Smooth muscle cell (in vitro differentiated cells): ENCODE measurements around the gene EEFSEC. TPM values are rescaled to one million over a fixed set of nuclear protein-coding genes. Genes with fewer than 3 reads are reported as not detected.

Experiments
- DNase-seq: peaks from one replicate; lab custom pipeline; 2025; ENCODE audit not compliant: unreplicated experiment; lab: John Stamatoyannopoulos, UW
- H2AFZ ChIP-seq: fragments of 200-600 bp; sonication (generic); 2 replicates; pipeline ENCODE4 v1.6.0; 2016; ENCODE audit warnings: antibody characterized with exemption, low read depth, mild to moderate bottlenecking
- H3F3A ChIP-seq: fragments of 200-600 bp; sonication (generic); 2 replicates; pipeline ENCODE4 v1.6.0; 2017; ENCODE audit warnings: antibody characterized with exemption, low read depth
- H3K27ac ChIP-seq: fragments of 200-600 bp; sonication (generic); 2 replicates; pipeline ENCODE4 v1.5.1; 2016; ENCODE audit warnings: low read depth, mild to moderate bottlenecking
- H3K27me3 ChIP-seq: fragments of 200-600 bp; sonication (generic); 2 replicates; pipeline ENCODE4 v1.6.1; 2016; ENCODE audit warnings: low read depth, mild to moderate bottlenecking
- H3K36me3 ChIP-seq: fragments of 200-600 bp; sonication (generic); 2 replicates; pipeline ENCODE4 v1.5.1; 2016; ENCODE audit warnings: low read depth
- H3K4me1 ChIP-seq: fragments of 200-600 bp; sonication (generic); 2 replicates; pipeline ENCODE4 v1.5.1; 2016; ENCODE audit warnings: low read depth
- H3K4me2 ChIP-seq: fragments of 200-600 bp; sonication (generic); 2 replicates; pipeline ENCODE4 v1.6.0; 2016; ENCODE audit warnings: mild to moderate bottlenecking
- H3K4me3 ChIP-seq: fragments of 200-600 bp; sonication (generic); 2 replicates; pipeline ENCODE4 v1.5.1; 2016; ENCODE audit warnings: mild to moderate bottlenecking
- H3K79me2 ChIP-seq: fragments of 200-600 bp; sonication (generic); 2 replicates; pipeline ENCODE4 v1.6.0; 2016; ENCODE audit warnings: low read depth, mild to moderate bottlenecking
- H3K9ac ChIP-seq: fragments of 200-600 bp; sonication (generic); 2 replicates; pipeline ENCODE4 v1.6.0; 2016; ENCODE audit warnings: low read depth
- H3K9me3 ChIP-seq: fragments of 200-600 bp; sonication (generic); replicated peaks from 2 replicates; pipeline ENCODE4 v1.5.1; 2016; ENCODE audit warnings: low read depth
- H4K20me1 ChIP-seq: fragments of 200-600 bp; sonication (generic); 2 replicates; pipeline ENCODE4 v1.6.0; 2016; ENCODE audit warnings: low read depth
- CTCF ChIP-seq: fragments of 200-600 bp; sonication (generic); IDR thresholded peaks from 2 replicates; pipeline ENCODE4 v1.5.1; 2017; ENCODE audit warnings: borderline replicate concordance, mild to moderate bottlenecking, antibody characterized with exemption; ENCODE audit not compliant: insufficient read depth, poor library complexity, severe bottlenecking
- WGBS: methylation state at CpG from one replicate; pipeline ENCODE4 v1.1.7; 2016; ENCODE audit warnings: low lambda C conversion rate; 5-methylcytosine and 5-hydroxymethylcytosine counted together
- polyA plus RNA-seq: library from polyadenylated mRNA; unstranded; fragments of >200 nt; fragmentation: Nextera tagmentation; extraction: Ambion mirVana; gene quantifications from 2 replicates; pipeline ENCODE4 v1.2.1, GENCODE V29; 2016
- total RNA-seq: library from RNA; depleted of rRNA; stranded (reverse); fragments of >200 nt; gene quantifications from 2 replicates; pipeline ENCODE4 v1.2.3, GENCODE V29; 2014

EEFSEC gene
- total and polyA plus RNA-seq, 2 experiments from 2014 or later, result 12.4 to 17.1 TPM

DNA sequence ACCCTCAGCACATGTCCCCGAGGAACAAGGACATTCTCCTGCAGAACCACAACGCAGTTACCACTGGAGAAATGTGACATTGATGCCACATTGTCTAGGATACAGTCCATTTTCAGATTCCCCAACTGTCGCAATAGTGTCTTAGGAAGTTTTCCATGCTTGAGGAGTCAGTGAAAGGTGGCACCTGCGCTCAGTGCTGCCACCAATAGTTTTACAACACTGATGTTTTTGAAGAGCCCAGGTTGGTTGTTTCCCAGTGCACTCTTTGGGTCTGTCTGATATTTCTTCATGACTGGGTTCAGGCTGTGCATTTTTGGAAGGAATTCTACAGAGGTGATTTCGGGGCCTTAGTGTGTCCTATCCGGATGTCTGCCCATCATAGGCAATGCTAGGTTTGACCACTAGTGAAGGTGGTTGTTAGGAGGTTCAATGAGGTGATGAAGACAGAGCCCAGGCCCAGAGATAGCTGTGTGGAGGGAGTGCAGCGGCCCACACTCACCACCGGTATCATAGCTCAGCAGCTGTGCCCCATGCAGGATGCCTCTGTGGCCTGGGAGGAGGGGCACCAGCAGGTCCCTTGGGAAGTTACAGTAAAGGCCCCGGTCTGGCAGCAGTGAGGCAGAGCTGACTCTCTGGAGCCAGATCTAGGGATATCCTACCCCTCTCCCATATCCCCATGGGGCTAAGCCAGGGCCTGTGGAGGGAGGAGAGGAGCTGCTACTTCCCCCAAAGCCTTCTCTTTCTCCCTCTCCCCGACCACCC, 216.8 kb downstream of the EEFSEC start:
- Histone ChIP-seq H3K27ac (no peak overlapping the region), H3K4me2 (no peak overlapping the region), H3K4me1 (no peaks in the 10 kb centered on the region), H3K36me3 (no peaks in the 10 kb centered on the region), H3K79me2 (no peaks in the 10 kb centered on the region), H4K20me1 (no peaks in the 10 kb centered on the region), H3K4me3 (no peak overlapping the region), H3K9ac (no peak overlapping the region), H3F3A (no peaks in the 10 kb centered on the region), H3K9me3 (no peaks in the 10 kb centered on the region), H2AFZ (no peak overlapping the region), H3K27me3 (no peaks in the 10 kb centered on the region)
- no peak for TF ChIP-seq CTCF
- DNase-seq, result no peak
- WGBS, result 82% methylated on average over 10 of the region's 10 CpGs

GRCh38 chr3:128372281-128372680, 219.0 kb downstream of the EEFSEC start:
- no peaks in the 10 kb centered on the region for H3K79me2 ChIP-seq
- TF ChIP-seq CTCF, result no peak
- H3K36me3 ChIP-seq, result no peaks in the 10 kb centered on the region
- H4K20me1 ChIP-seq, result no peaks in the 10 kb centered on the region
- H3K27ac ChIP-seq, result no peak overlapping the region
- 93% methylated on average over 5 of the region's 5 CpGs for WGBS
- H2AFZ ChIP-seq, result no peak overlapping the region
- H3K4me1 ChIP-seq, result no peaks in the 10 kb centered on the region
- no peak overlapping the region for H3K4me3 ChIP-seq
- no peaks in the 10 kb centered on the region for H3F3A ChIP-seq
- H3K4me2 ChIP-seq, result no peak overlapping the region
- no peak for DNase-seq
- no peaks in the 10 kb centered on the region for H3K9me3 ChIP-seq
- H3K27me3 ChIP-seq, result no peaks in the 10 kb centered on the region
- no peak overlapping the region for H3K9ac ChIP-seq

- no peaks in the 10 kb centered on the region for H3K4me1 ChIP-seq
- no peak overlapping the region for H3K4me3 ChIP-seq
- H2AFZ ChIP-seq, result no peak overlapping the region
- no peak for TF ChIP-seq CTCF
- WGBS, result 93% methylated on average over 10 of the region's 10 CpGs
- H3K27me3 ChIP-seq, result no peaks in the 10 kb centered on the region
- H3K9ac ChIP-seq, result no peak overlapping the region
- no peaks in the 10 kb centered on the region for H3K79me2 ChIP-seq
- no peaks in the 10 kb centered on the region for H3K9me3 ChIP-seq
- no peak for DNase-seq
- H3K36me3 ChIP-seq, result no peaks in the 10 kb centered on the region
- no peak overlapping the region for H3K4me2 ChIP-seq
- H3F3A ChIP-seq, result no peaks in the 10 kb centered on the region
- H4K20me1 ChIP-seq, result no peaks in the 10 kb centered on the region
- no peak overlapping the region for H3K27ac ChIP-seq
Observed at GRCh38 chr3:128372707-128373533, 219.6 kb downstream of the EEFSEC start.
